Epithelial cell of esophagus (primary cell): Measurements from ENCODE around the gene NKAIN1.

Experiments
- DNase-seq: peaks from one replicate; pipeline ENCODE4 v3.0.0; 2010; ENCODE audit warnings: low read depth
- H3K4me3 ChIP-seq: 2 replicates; pipeline ENCODE4 v1.5.1; 2011; ENCODE audit warnings: mild to moderate bottlenecking, low read length, control low read depth
- CTCF ChIP-seq: IDR thresholded peaks from 2 replicates; pipeline ENCODE4 v1.5.1; 2011; ENCODE audit warnings: low read depth, mild to moderate bottlenecking, low read length, control low read depth, inconsistent platforms; ENCODE audit not compliant: insufficient read depth; ENCODE audit errors: missing control alignments

NKAIN1 gene

DNA sequence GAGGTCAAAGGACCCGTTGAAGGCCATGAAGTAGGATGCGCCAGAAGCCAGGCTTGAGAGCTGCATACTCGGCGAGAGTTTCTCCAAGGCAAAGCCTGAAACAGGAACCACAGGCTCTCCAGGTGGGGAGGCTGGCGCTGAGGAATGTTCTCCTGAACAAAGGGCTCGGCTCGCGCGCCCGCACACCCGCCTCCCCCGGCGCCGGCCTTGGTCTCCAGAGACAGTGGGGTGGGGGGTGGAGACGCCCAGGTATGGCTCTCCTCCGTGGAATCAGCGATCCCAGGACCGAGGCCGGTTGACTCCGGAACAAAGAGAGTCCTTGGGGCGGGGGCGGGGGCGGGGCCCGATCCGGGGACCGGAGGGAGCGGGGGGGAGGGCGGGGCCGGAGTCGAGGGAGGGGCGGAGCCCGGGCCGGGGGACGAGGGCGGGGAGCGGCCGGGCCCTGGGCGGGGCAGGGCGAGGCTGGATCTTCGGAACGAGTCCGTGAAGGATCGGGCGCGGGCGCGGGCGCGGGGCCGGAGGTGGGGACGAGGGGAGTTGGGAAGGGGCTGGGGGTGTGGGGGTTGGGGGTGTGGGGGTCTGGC, 85.0 kb downstream of the NKAIN1 start:
- no peak for TF ChIP-seq CTCF
- peak; percentile 95 for DNase-seq
- H3K4me3 ChIP-seq: peak overlapping the region; percentile 56

- TF ChIP-seq CTCF: no peak
- DNase-seq: peak; percentile 73
- peak overlapping the region; percentile 47 for H3K4me3 ChIP-seq
These were observed 85.6 kb downstream of the NKAIN1 start for GRCh38 chr1:31154000-31154631.

GRCh38 chr1:31153423-31153822, 86.3 kb downstream of the NKAIN1 start:
- DNase-seq: no peak
- H3K4me3 ChIP-seq: no peak overlapping the region
- TF ChIP-seq CTCF: no peak

DNA sequence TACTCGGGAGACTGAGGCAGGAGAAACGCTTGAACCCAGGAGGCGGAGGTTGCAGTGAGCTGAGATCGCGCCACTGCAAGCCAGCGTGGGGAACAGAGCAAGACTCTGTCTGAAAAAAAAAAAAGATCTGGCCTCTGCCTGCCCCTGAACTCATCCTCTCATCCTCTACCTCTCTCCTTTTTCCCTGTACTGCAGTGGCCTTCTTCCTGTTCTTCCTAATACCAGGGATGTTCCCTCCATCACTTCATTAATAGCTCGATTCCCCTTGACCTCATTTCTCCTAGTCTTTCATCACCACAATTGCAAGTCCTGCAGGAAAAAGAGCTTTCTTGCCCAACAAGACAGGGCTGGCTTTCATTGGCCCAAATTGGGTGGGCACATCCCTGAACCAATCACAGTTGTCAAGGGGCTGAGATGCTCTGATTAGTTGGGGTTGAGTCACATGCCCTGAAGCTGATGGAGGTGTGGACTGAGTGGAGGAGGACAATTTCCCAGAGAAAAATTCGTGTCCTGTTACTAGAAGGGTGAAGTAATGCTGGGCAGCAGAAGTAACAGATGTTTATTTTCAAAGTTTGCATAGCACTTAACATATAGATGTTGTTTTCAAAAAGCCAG, 87.4 kb downstream of the NKAIN1 start:
- DNase-seq: peak; percentile 98
- no peak for TF ChIP-seq CTCF
- H3K4me3 ChIP-seq: no peak overlapping the region

GRCh38 chr1:31151402-31151801, 88.3 kb downstream of the NKAIN1 start:
- TF ChIP-seq CTCF: no peak
- H3K4me3 ChIP-seq: no peak overlapping the region
- DNase-seq: peak; percentile 22

DNA sequence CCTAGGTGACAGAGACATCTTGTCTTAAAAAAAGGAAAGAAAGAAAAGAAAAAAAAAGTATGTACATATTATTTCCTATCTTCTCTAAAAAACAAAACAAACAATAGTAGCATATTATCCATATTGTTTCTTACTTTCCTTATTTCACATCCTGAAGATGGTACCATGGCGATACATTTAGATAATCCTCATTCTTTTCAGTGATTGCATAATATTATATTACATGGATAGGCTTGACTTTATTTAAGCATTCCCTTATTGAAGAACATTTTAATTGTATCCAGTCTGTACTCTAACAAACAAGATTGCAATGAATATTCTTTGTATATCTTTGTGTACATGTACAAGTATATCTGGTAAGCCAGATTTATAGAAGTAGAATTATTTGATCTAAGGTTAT, 91.3 kb downstream of the NKAIN1 start:
- no peak for DNase-seq
- no peak for TF ChIP-seq CTCF
- H3K4me3 ChIP-seq: no peak overlapping the region
